A673 (cell line): ENCODE data around the gene CD164. TPM values are rescaled to one million over a fixed set of nuclear protein-coding genes. Genes with fewer than 3 reads are reported as not detected.

Source experiments
- BruUV-seq: library from RNA; stranded (reverse); fragments of 400-500 nt; replicated peaks from 2 replicates; lab custom pipeline; 2021; lab: Mats Ljungman, UMichigan
- CTCF ChIA-PET: fragments of 300-600 bp; sonication (Branson Sonifier 250); formaldehyde crosslinking; loops from one replicate; lab custom pipeline; 2022; ENCODE audit warnings: antibody characterized with exemption; lab: Charles Lee
- POLR2A ChIA-PET: fragments of 300-600 bp; sonication (Branson Sonifier 250); formaldehyde crosslinking; loops from one replicate; lab custom pipeline; 2022; ENCODE audit warnings: antibody characterized with exemption; ENCODE audit not compliant: low non-redundant PET; lab: Charles Lee
- DNase-seq: peaks from one replicate; pipeline ENCODE4 v3.0.0-alpha.2; 2015; ENCODE audit warnings: low spot score
- H3K27ac ChIP-seq: fragments of 200-600 bp; sonication (generic); 2 replicates; pipeline ENCODE4 v1.5.1; 2016; ENCODE audit warnings: mixed run types, low read depth, mild to moderate bottlenecking, mixed read lengths, antibody characterized with exemption, low read length; ENCODE audit not compliant: poor library complexity, severe bottlenecking
- H3K27me3 ChIP-seq: fragments of 200-600 bp; sonication (generic); replicated peaks from 2 replicates; pipeline ENCODE4 v1.6.1; 2017; ENCODE audit warnings: mixed run types, low read depth, mild to moderate bottlenecking, mixed read lengths, antibody characterized with exemption, low read length; ENCODE audit not compliant: insufficient read depth, poor library complexity
- H3K36me3 ChIP-seq: fragments of 200-600 bp; sonication (generic); 2 replicates; pipeline ENCODE4 v1.6.1; 2016; ENCODE audit warnings: mixed run types, mild to moderate bottlenecking, mixed read lengths, antibody characterized with exemption, low read length; ENCODE audit not compliant: insufficient read depth, poor library complexity, severe bottlenecking
- H3K4me1 ChIP-seq: fragments of 200-600 bp; sonication (generic); 2 replicates; pipeline ENCODE4 v1.6.1; 2017; ENCODE audit warnings: mixed run types, mild to moderate bottlenecking, mixed read lengths, antibody characterized with exemption, low read length; ENCODE audit not compliant: insufficient read depth, poor library complexity, severe bottlenecking
- H3K4me3 ChIP-seq: fragments of 200-600 bp; sonication (generic); 2 replicates; pipeline ENCODE4 v1.5.1; 2016; ENCODE audit warnings: low read depth, mixed run types, mild to moderate bottlenecking, mixed read lengths, low read length; ENCODE audit not compliant: poor library complexity, severe bottlenecking
- H3K9me3 ChIP-seq: fragments of 200-600 bp; sonication (generic); 2 replicates; pipeline ENCODE4 v1.6.1; 2016; ENCODE audit warnings: mixed run types, low read depth, mild to moderate bottlenecking, mixed read lengths, antibody characterized with exemption, low read length; ENCODE audit not compliant: poor library complexity, severe bottlenecking
- EZH2 ChIP-seq: fragments of 200-600 bp; sonication (generic); IDR thresholded peaks from 2 replicates; pipeline ENCODE4 v1.6.1; 2017; ENCODE audit warnings: borderline replicate concordance, low read depth, mild to moderate bottlenecking, mixed read lengths, antibody characterized with exemption, low read length; ENCODE audit not compliant: poor library complexity, severe bottlenecking
- intact Hi-C: fragments of 100-400 bp; cut with micrococcal nuclease; formaldehyde crosslinking; loops from one replicate; pipeline ENCODE4 v1.10.0; 2022; ENCODE audit not compliant: unreplicated experiment
- total RNA-seq: library from RNA; stranded (reverse); gene quantifications from 2 replicates; pipeline ENCODE4 v1.2.3, GENCODE V29; 2021
- TF ChIP-seq, protein P1 (sequence below): fragments of 300-800, 200-600 bp; sonication (generic); conservative IDR thresholded peaks from 2 replicates; pipeline ENCODE4 v1.5.1; 2017; ENCODE audit warnings: low read depth, mild to moderate bottlenecking, antibody characterized with exemption, low read length, moderate library complexity, mixed read lengths

The CD164 gene
- total RNA-seq, 1 experiment from 2014 or later = 176 TPM

GRCh38 chr6:109322825-109323224, 59.4 kb downstream of the CD164 start:
- intact Hi-C loops = no loop called here
- BruUV-seq = no TSS peak
- Histone ChIP-seq H3K4me1 (no peaks in the 10 kb centered on the region), H3K27ac (no peak overlapping the region), H3K4me3 (no peak overlapping the region), H3K36me3 (no peaks in the 10 kb centered on the region), H3K9me3 (no peaks in the 10 kb centered on the region), H3K27me3 (no peaks in the 10 kb centered on the region)
- no peak for DNase-seq
- ChIA-PET POLR2A (no interaction called here), CTCF (no interaction called here)
- TF ChIP-seq EZH2 = no peak
- TF ChIP-seq, protein P1, sequence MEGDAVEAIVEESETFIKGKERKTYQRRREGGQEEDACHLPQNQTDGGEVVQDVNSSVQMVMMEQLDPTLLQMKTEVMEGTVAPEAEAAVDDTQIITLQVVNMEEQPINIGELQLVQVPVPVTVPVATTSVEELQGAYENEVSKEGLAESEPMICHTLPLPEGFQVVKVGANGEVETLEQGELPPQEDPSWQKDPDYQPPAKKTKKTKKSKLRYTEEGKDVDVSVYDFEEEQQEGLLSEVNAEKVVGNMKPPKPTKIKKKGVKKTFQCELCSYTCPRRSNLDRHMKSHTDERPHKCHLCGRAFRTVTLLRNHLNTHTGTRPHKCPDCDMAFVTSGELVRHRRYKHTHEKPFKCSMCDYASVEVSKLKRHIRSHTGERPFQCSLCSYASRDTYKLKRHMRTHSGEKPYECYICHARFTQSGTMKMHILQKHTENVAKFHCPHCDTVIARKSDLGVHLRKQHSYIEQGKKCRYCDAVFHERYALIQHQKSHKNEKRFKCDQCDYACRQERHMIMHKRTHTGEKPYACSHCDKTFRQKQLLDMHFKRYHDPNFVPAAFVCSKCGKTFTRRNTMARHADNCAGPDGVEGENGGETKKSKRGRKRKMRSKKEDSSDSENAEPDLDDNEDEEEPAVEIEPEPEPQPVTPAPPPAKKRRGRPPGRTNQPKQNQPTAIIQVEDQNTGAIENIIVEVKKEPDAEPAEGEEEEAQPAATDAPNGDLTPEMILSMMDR = no peak

GRCh38 chr6:109321752-109322151, 60.5 kb downstream of the CD164 start:
- H3K9me3 ChIP-seq = no peaks in the 10 kb centered on the region
- intact Hi-C loops = no loop called here
- TF ChIP-seq EZH2 = no peak
- TF ChIP-seq, protein P1 = no peak
- ChIA-PET POLR2A (no interaction called here), CTCF (no interaction called here)
- BruUV-seq = no TSS peak
- no peaks in the 10 kb centered on the region for H3K27me3 ChIP-seq
- H3K4me3 ChIP-seq = no peak overlapping the region
- H3K36me3 ChIP-seq = no peaks in the 10 kb centered on the region
- H3K4me1 ChIP-seq = no peaks in the 10 kb centered on the region
- H3K27ac ChIP-seq = no peak overlapping the region
- DNase-seq = no peak

DNA sequence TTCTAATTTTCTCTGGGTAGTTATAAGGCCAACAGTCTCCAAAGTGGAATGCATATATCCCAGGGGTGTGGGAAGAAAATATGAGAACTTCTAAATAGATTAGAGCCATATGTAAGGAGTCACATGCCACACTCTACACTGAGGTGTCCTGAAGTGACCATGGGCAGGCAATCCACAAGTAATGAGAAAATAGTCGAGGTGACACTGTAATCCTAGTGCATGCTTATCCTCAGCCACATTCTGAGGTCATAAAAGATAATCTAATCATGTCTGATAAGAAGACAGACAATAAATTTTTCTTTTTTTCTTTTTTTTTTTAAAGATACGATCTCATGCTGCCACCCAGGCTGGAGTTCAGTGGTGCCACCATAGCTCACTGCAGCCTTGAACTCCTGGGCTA, 62.2 kb downstream of the CD164 start:
- intact Hi-C loops = no loop called here
- no peak overlapping the region for H3K4me3 ChIP-seq
- BruUV-seq = no TSS peak
- no peak for TF ChIP-seq EZH2
- TF ChIP-seq, protein P1 = no peak
- CTCF ChIA-PET = no interaction called here
- no peak for DNase-seq
- H3K9me3 ChIP-seq = no peaks in the 10 kb centered on the region
- no peaks in the 10 kb centered on the region for H3K27me3 ChIP-seq
- no peaks in the 10 kb centered on the region for H3K36me3 ChIP-seq
- POLR2A ChIA-PET = no interaction called here
- H3K27ac ChIP-seq = no peak overlapping the region
- no peaks in the 10 kb centered on the region for H3K4me1 ChIP-seq
